C4-2B (cell line): ENCODE data around the gene ZFHX2.

Experiments
- H3K27ac ChIP-seq: fragments of 450-650 bp; 2 replicates; pipeline ENCODE4 v1.5.1; 2017
- CTCF ChIP-seq: fragments of 450-650 bp; conservative IDR thresholded peaks from 2 replicates; pipeline ENCODE4 v1.5.1; 2017; ENCODE audit warnings: mild to moderate bottlenecking
- ZFX ChIP-seq: fragments of 450-650 bp; IDR thresholded peaks from 2 replicates; pipeline ENCODE4 v1.6.1; 2017

ZFHX2 gene

GRCh38 chr14:23546450-23547035 is 5.0 kb downstream of the ZFHX2 start:
- no peak for TF ChIP-seq ZFX
- no peak for TF ChIP-seq CTCF

GRCh38 chr14:23545740-23546365 is 5.7 kb downstream of the ZFHX2 start:
- H3K27ac ChIP-seq = no peak overlapping the region
- TF ChIP-seq CTCF = no peak
- TF ChIP-seq ZFX = no peak

More at GRCh38 chr14:23546450-23547035, 5.0 kb downstream of the ZFHX2 start:
- H3K27ac ChIP-seq = no peak overlapping the region

- TF ChIP-seq CTCF (no peak), ZFX (no peak)
- H3K27ac ChIP-seq = no peak overlapping the region
Measured at GRCh38 chr14:23544511-23545447, 6.8 kb downstream of the ZFHX2 start.

GRCh38 chr14:23543403-23543802 is 8.2 kb downstream of the ZFHX2 start:
- TF ChIP-seq ZFX (no peak), CTCF (no peak)

GRCh38 chr14:23542261-23542660 is 9.3 kb downstream of the ZFHX2 start:
- no peak overlapping the region for H3K27ac ChIP-seq
- TF ChIP-seq CTCF = no peak
- no peak for TF ChIP-seq ZFX

More at GRCh38 chr14:23543403-23543802, 8.2 kb downstream of the ZFHX2 start:
- no peak overlapping the region for H3K27ac ChIP-seq

- TF ChIP-seq CTCF (no peak), ZFX (no peak)
- no peak overlapping the region for H3K27ac ChIP-seq
Measured at GRCh38 chr14:23540141-23540469, 11.5 kb downstream of the ZFHX2 start.
